ENCODE data around the gene KCNIP1. TPM values are rescaled to one million over a fixed set of nuclear protein-coding genes. Genes with fewer than 3 reads are reported as not detected.

KCNIP1 gene
- total RNA-seq, 2 experiments from 2014 or later: not detected

DNA sequence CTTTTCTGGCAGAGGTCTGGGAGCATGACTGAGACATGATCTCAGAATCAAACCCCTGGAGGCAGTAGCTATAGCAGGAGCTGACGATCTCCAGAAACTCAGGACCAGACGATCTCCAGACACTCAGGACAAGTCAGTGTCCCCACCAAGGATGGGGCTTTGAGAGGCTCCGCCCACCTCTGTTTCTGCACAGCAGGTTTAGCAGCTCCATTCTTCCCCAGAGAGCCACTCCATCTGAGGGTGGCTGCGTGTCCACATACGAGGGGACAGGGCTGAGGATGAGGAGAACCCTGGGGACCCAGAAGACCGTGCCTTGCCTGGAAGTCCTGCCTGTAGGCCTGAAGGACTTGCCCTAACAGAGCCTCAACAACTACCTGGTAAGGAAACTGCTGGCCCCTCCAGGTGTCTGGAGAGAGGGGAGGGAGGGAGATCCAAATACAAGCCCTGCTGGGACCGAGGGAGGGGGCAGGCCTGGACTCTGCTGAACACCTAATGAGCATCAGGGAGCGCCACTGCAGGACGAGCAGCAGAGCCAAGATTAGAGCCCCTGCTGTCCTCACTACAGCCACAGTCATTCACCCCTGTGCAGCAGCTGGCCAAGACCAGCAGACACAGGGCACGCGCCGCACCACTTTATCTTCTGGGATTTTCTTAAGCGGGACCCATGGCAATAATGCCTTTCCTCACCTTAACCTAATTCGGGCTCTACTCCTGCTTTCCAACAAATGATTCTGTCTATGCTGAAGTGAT lies 279.9 kb downstream of the KCNIP1 start, which contains the start of gene GABRP:
TSS of gene GABRP (plus strand) at position 228 of the 750 bp plus-strand sequence. CDS start 4,891 bp downstream, outside the sequence.
- POLR2A ChIA-PET: no interaction called here
- Mint-ChIP-seq H3K9me3 (ENCODE audit: low read depth) (no peaks in the 10 kb centered on the region), H3K4me1 (no peaks in the 10 kb centered on the region), H3K4me3 (no peak within 1 kb of the TSS), H3K27ac (no peak within 1 kb of the TSS), H3K36me3 (ENCODE audit: low read depth) (no peaks in the 10 kb centered on the region), H3K27me3 (no peaks in the 10 kb centered on the region)
- intact Hi-C loops (cut with DNase I, micrococcal nuclease): no loop called here
- no peak for ATAC-seq
- DNase-seq: no peak
- CTCF ChIA-PET: no interaction called here

DNA sequence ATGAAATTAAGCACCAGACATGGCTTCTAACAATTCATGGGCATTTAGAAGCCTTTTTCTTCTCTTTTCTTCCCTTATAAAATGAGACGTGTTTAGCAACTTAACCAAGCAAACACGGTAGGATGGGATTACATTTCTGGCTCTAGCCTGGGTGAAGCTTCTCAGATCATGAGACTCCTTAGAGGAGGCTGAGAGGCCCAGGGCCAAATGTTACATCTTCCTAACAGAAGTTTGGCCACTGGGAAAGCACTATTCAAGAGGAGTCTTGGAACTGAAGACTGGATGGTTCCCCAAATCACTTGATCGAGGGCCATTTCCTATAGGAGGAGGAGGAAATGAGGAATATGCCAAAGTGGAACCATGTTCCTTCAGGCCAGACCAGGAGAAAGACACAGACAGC lies 281.6 kb downstream of the KCNIP1 start:
- POLR2A ChIA-PET: no interaction called here
- Mint-ChIP-seq H3K4me3 (no peak overlapping the region), H3K36me3 (ENCODE audit: low read depth) (no peaks in the 10 kb centered on the region), H3K27ac (no peak overlapping the region), H3K9me3 (ENCODE audit: low read depth) (no peaks in the 10 kb centered on the region), H3K4me1 (no peaks in the 10 kb centered on the region), H3K27me3 (no peaks in the 10 kb centered on the region)
- CTCF ChIA-PET: no interaction called here
- intact Hi-C loops (cut with DNase I, micrococcal nuclease): no loop called here
- no peak for DNase-seq
- ATAC-seq: no peak

Other genes with a start within 250 kb of the KCNIP1 start
- 100 to 1,000 TPM; 173 to 232 TPM for gene LCP2, start 206.2 kb upstream of the KCNIP1 start, total RNA-seq
- gene KCNMB1, start 114.7 kb upstream of the KCNIP1 start, total RNA-seq: not detected

Measured in activated CD4-positive, alpha-beta T cell treated with anti-CD3 and anti-CD28 coated beads for 36 hours (primary cell).